HG02970 (cell line): ENCODE data around the gene TEX55.
"Not testable (repeated sequence)": the region's sequence is repeated elsewhere in the genome, so short reads cannot be mapped to it uniquely, and the experiment has no call there.

ENCODE experiments used
- ATAC-seq: cut with Tn5 transposase; IDR thresholded peaks from one replicate; pipeline ENCODE4 v1.9.1; 2021; ENCODE audit warnings: mild to moderate bottlenecking, moderate library complexity, moderate number of reproducible peaks; ENCODE audit not compliant: unreplicated experiment, low FRiP score

The TEX55 gene

GRCh38 chr3:119157971-119158370, 12.0 kb downstream of the TEX55 start:
- no peak for ATAC-seq

- no peak for ATAC-seq
Measured at GRCh38 chr3:119160361-119160760, 14.4 kb downstream of the TEX55 start.

GRCh38 chr3:119160815-119161214, 14.8 kb downstream of the TEX55 start:
- ATAC-seq = no peak

- ATAC-seq = no peak
Measured at GRCh38 chr3:119161240-119161639, 15.3 kb downstream of the TEX55 start.

- ATAC-seq = not testable (repeated sequence)
Measured at GRCh38 chr3:119164745-119165144, 18.8 kb downstream of the TEX55 start.

- no peak for ATAC-seq
Measured at GRCh38 chr3:119170821-119171220, 24.9 kb downstream of the TEX55 start.

- ATAC-seq = no peak
Measured at GRCh38 chr3:119173325-119173724, 27.4 kb downstream of the TEX55 start, which contains the start of gene UPK1B. TSS of gene UPK1B (plus strand) at chr3:119173598. CDS start at chr3:119186742, 13,144 bp downstream.

- ATAC-seq = no peak
Measured at GRCh38 chr3:119175872-119176756, 30.1 kb downstream of the TEX55 start.

GRCh38 chr3:119176778-119177177, 30.8 kb downstream of the TEX55 start:
- ATAC-seq = no peak

- no peak for ATAC-seq
Measured at GRCh38 chr3:119177321-119177720, 31.4 kb downstream of the TEX55 start.

- ATAC-seq = no peak
Measured at GRCh38 chr3:119181765-119182164, 35.8 kb downstream of the TEX55 start.

GRCh38 chr3:119184111-119184510, 38.1 kb downstream of the TEX55 start:
- no peak for ATAC-seq

- no peak for ATAC-seq
Measured at GRCh38 chr3:119184796-119185570, 39.0 kb downstream of the TEX55 start.

GRCh38 chr3:119187266-119187665, 41.3 kb downstream of the TEX55 start:
- no peak for ATAC-seq

- no peak for ATAC-seq
Measured at GRCh38 chr3:119191800-119192199, 45.8 kb downstream of the TEX55 start.

GRCh38 chr3:119194237-119195150, 48.5 kb downstream of the TEX55 start:
- no peak for ATAC-seq

- no peak for ATAC-seq
Measured at GRCh38 chr3:119195151-119195476, 49.1 kb downstream of the TEX55 start.

- ATAC-seq = no peak
Measured at GRCh38 chr3:119195911-119196310, 49.9 kb downstream of the TEX55 start.
